Breast epithelium (tissue), 3 donors: Measurements from ENCODE around the gene ADD3.

Experiments used
- CTCF ChIP-seq, 3 donors: fragments of 450-650 bp; IDR thresholded peaks; one replicate each; pipeline ENCODE4 v1.5.1; 2016 to 2017; ENCODE audit warnings: antibody characterized with exemption in 3 of 3, mild to moderate bottlenecking in 3 of 3, moderate library complexity in 3 of 3
- POLR2A ChIP-seq: fragments of 450-650 bp; IDR thresholded peaks from one replicate; pipeline ENCODE4 v1.6.1; 2016; ENCODE audit warnings: antibody characterized with exemption, mild to moderate bottlenecking, moderate library complexity
- POLR2AphosphoS5 ChIP-seq, 3 donors: sonication (generic); formaldehyde crosslinking; IDR thresholded peaks; one replicate each; pipeline ENCODE4 v1.6.1; 2017; ENCODE audit warnings: antibody characterized with exemption in 3 of 3

GRCh38 chr10:109969760-109970346 is 37.9 kb upstream of the ADD3 start:
- TF ChIP-seq CTCF (IDR thresholded peaks at IDR 0.05) (no peak), POLR2A (no peak), POLR2AphosphoS5 (IDR thresholded peaks at IDR 0.05) (no peak)
